CD4-positive, alpha-beta T cell treated with Interleukin-1 beta for 1 hour (primary cell): Measurements from ENCODE around the gene ZNF205.
A peak's percentile ranks its signal among the peaks of the same experiment; 100 is the strongest.
"Not testable (repeated sequence)": the region's sequence is repeated elsewhere in the genome, so short reads cannot be mapped to it uniquely, and the experiment has no call there.

Experiments used
- DNase-seq, 2 donors: peaks; one replicate each; pipeline ENCODE4 v3.0.0-alpha.2; 2020 to 2022

ZNF205 gene

GRCh38 chr16:3150346-3151218 is 38.2 kb downstream of the ZNF205 start:
- peak; percentile 96 to 99 for DNase-seq

- peak in 1 of 2 donors; percentile 54 for DNase-seq
Measured at GRCh38 chr16:3152027-3152276, 39.6 kb downstream of the ZNF205 start.

- peak; percentile 83 to 84 for DNase-seq
Measured at GRCh38 chr16:3152277-3152990, 40.0 kb downstream of the ZNF205 start.

GRCh38 chr16:3152991-3153368 is 40.6 kb downstream of the ZNF205 start:
- DNase-seq, result no peak

GRCh38 chr16:3155181-3155580 is 42.8 kb downstream of the ZNF205 start:
- DNase-seq, result no peak

GRCh38 chr16:3155972-3156371 is 43.6 kb downstream of the ZNF205 start:
- no peak for DNase-seq

GRCh38 chr16:3157229-3158025 is 45.0 kb downstream of the ZNF205 start:
- DNase-seq, result peak; percentile 73 to 82

GRCh38 chr16:3158026-3158509 is 45.7 kb downstream of the ZNF205 start:
- peak in 1 of 2 donors; percentile 18 for DNase-seq

- DNase-seq, result peak; percentile 93 to 95
Measured at GRCh38 chr16:3158510-3159314, 46.3 kb downstream of the ZNF205 start.

- DNase-seq, result no peak
Measured at GRCh38 chr16:3161235-3162018, 49.0 kb downstream of the ZNF205 start.

GRCh38 chr16:3164121-3164991 is 52.0 kb downstream of the ZNF205 start:
- DNase-seq, result no peak

GRCh38 chr16:3165111-3165822 is 52.9 kb downstream of the ZNF205 start:
- no peak for DNase-seq

- no peak for DNase-seq
Measured at GRCh38 chr16:3166505-3166886, 54.1 kb downstream of the ZNF205 start.

- DNase-seq, result not testable (repeated sequence)
Measured at GRCh38 chr16:3168729-3169128, 56.3 kb downstream of the ZNF205 start.
